Type B pancreatic cell (in vitro differentiated cells): ENCODE measurements around the gene EPHA6. TPM values are rescaled to one million over a fixed set of nuclear protein-coding genes. Genes with fewer than 3 reads are reported as not detected.

Experiments
- DNase-seq: peaks from one replicate; pipeline ENCODE4 v3.0.0; 2021; ENCODE audit warnings: mixed read lengths; ENCODE audit not compliant: unreplicated experiment; ENCODE audit errors: extremely low spot score
- H3K27ac Mint-ChIP-seq: 2 replicates; pipeline ENCODE4 v1.8.0; 2021; ENCODE audit warnings: mild to moderate bottlenecking, mixed read lengths
- H3K27me3 Mint-ChIP-seq: 2 replicates; pipeline ENCODE4 v1.8.0; 2021; ENCODE audit warnings: mixed read lengths
- H3K36me3 Mint-ChIP-seq: 2 replicates; pipeline ENCODE4 v1.8.0; 2021; ENCODE audit warnings: mixed read lengths
- H3K4me1 Mint-ChIP-seq: one replicate; pipeline ENCODE4 v1.8.0; 2021; ENCODE audit warnings: mixed read lengths; ENCODE audit not compliant: unreplicated experiment
- H3K4me3 Mint-ChIP-seq: 2 replicates; pipeline ENCODE4 v1.8.0; 2021; ENCODE audit warnings: mild to moderate bottlenecking, mixed read lengths
- H3K9me3 Mint-ChIP-seq: 2 replicates; pipeline ENCODE4 v1.8.0; 2021; ENCODE audit warnings: mixed read lengths
- CTCF ChIP-seq: fragments of 200-600 bp; sonication (generic); conservative IDR thresholded peaks from 2 replicates; pipeline ENCODE4 v1.5.0; 2021; ENCODE audit warnings: antibody characterized with exemption, mild to moderate bottlenecking
- total RNA-seq: library from RNA; stranded (reverse); gene quantifications from 2 replicates; pipeline ENCODE4 v1.2.1, GENCODE V29; 2021; ENCODE audit warnings: low replicate concordance

The EPHA6 gene
- total RNA-seq, 1 donor from 2014 or later = 9.9 TPM

- H3K4me3 Mint-ChIP-seq = no peak overlapping the region
- H3K27ac Mint-ChIP-seq = no peak overlapping the region
- TF ChIP-seq CTCF = no peak
- H3K4me1 Mint-ChIP-seq = no peaks in the 10 kb centered on the region
- peaks cover 3% of the 10 kb centered on the region for H3K36me3 Mint-ChIP-seq
- H3K9me3 Mint-ChIP-seq = peaks cover 4% of the 10 kb centered on the region
- no peak for DNase-seq
- H3K27me3 Mint-ChIP-seq = no peaks in the 10 kb centered on the region
These were observed 262.3 kb downstream of the EPHA6 start for GRCh38 chr3:97076673-97077072.

- no peak overlapping the region for H3K27ac Mint-ChIP-seq
- H3K36me3 Mint-ChIP-seq = no peaks in the 10 kb centered on the region
- no peak for TF ChIP-seq CTCF
- no peaks in the 10 kb centered on the region for H3K4me1 Mint-ChIP-seq
- no peak for DNase-seq
- no peaks in the 10 kb centered on the region for H3K27me3 Mint-ChIP-seq
- H3K9me3 Mint-ChIP-seq = no peaks in the 10 kb centered on the region
- no peak overlapping the region for H3K4me3 Mint-ChIP-seq
These were observed 275.2 kb downstream of the EPHA6 start for GRCh38 chr3:97089621-97090020.

- Mint-ChIP-seq H3K4me1 (no peaks in the 10 kb centered on the region), H3K27ac (no peak overlapping the region), H3K9me3 (no peaks in the 10 kb centered on the region), H3K4me3 (no peak overlapping the region), H3K27me3 (no peaks in the 10 kb centered on the region), H3K36me3 (no peaks in the 10 kb centered on the region)
- TF ChIP-seq CTCF = no peak
- DNase-seq = no peak
These were observed 288.2 kb downstream of the EPHA6 start for GRCh38 chr3:97102641-97103040.

- H3K36me3 Mint-ChIP-seq = no peaks in the 10 kb centered on the region
- no peaks in the 10 kb centered on the region for H3K27me3 Mint-ChIP-seq
- H3K27ac Mint-ChIP-seq = no peak overlapping the region
- no peaks in the 10 kb centered on the region for H3K4me1 Mint-ChIP-seq
- no peak for TF ChIP-seq CTCF
- no peak overlapping the region for H3K4me3 Mint-ChIP-seq
- DNase-seq = no peak
- H3K9me3 Mint-ChIP-seq = no peaks in the 10 kb centered on the region
These were observed 291.7 kb downstream of the EPHA6 start for GRCh38 chr3:97105989-97106651.

- DNase-seq = no peak
- no peaks in the 10 kb centered on the region for H3K36me3 Mint-ChIP-seq
- no peaks in the 10 kb centered on the region for H3K4me1 Mint-ChIP-seq
- no peaks in the 10 kb centered on the region for H3K9me3 Mint-ChIP-seq
- no peak overlapping the region for H3K27ac Mint-ChIP-seq
- H3K27me3 Mint-ChIP-seq = no peaks in the 10 kb centered on the region
- H3K4me3 Mint-ChIP-seq = no peak overlapping the region
- no peak for TF ChIP-seq CTCF
These were observed 292.2 kb downstream of the EPHA6 start for GRCh38 chr3:97106652-97106989.

GRCh38 chr3:97108136-97108535, 293.7 kb downstream of the EPHA6 start:
- no peak overlapping the region for H3K27ac Mint-ChIP-seq
- no peaks in the 10 kb centered on the region for H3K9me3 Mint-ChIP-seq
- no peaks in the 10 kb centered on the region for H3K36me3 Mint-ChIP-seq
- no peak for TF ChIP-seq CTCF
- no peak overlapping the region for H3K4me3 Mint-ChIP-seq
- no peak for DNase-seq
- peaks cover 3% of the 10 kb centered on the region for H3K4me1 Mint-ChIP-seq
- no peaks in the 10 kb centered on the region for H3K27me3 Mint-ChIP-seq
